Subcutaneous adipose tissue (tissue), 4 donors: ENCODE results near the gene PHOX2B. TPM values are rescaled to one million over a fixed set of nuclear protein-coding genes. Genes with fewer than 3 reads are reported as not detected.

ENCODE experiments used
- CTCF ChIP-seq: fragments of 450-650 bp; IDR thresholded peaks from one replicate; pipeline ENCODE4 v1.5.1; 2016; ENCODE audit warnings: low read depth, mild to moderate bottlenecking, control low read depth, antibody characterized with exemption, moderate library complexity
- total RNA-seq, 4 donors: library from RNA; depleted of rRNA; stranded (reverse); fragments of >200 nt; gene quantifications; one replicate each; pipeline ENCODE4 v1.1.0, GENCODE V29; 2016

PHOX2B gene
- total RNA-seq, 4 donors from 2014 or later: not detected

GRCh38 chr4:41752081-41752836, 3.7 kb upstream of the PHOX2B start:
- TF ChIP-seq CTCF: no peak

GRCh38 chr4:41751449-41752061, 3.0 kb upstream of the PHOX2B start:
- no peak for TF ChIP-seq CTCF

- TF ChIP-seq CTCF: no peak
Observed at GRCh38 chr4:41750626-41751448, 2.3 kb upstream of the PHOX2B start.

- TF ChIP-seq CTCF: no peak
Observed at GRCh38 chr4:41750121-41750625, 1.6 kb upstream of the PHOX2B start.

- TF ChIP-seq CTCF: no peak
Observed at GRCh38 chr4:41749631-41750039, 1.1 kb upstream of the PHOX2B start.

- TF ChIP-seq CTCF: no peak
Observed at GRCh38 chr4:41748074-41748570, 403 bp downstream of the PHOX2B start.
